OCI-LY1 (cell line): ENCODE measurements around the gene PRG2.

Source experiments
- EZH2 ChIP-seq: fragments of 200-600 bp; sonication (generic), shearing (Covaris generic); IDR thresholded peaks from 2 replicates; pipeline ENCODE4 v1.8.0; 2017; ENCODE audit warnings: borderline replicate concordance, mixed run types, mild to moderate bottlenecking, antibody characterized with exemption, low read length, moderate library complexity, mixed read lengths
- TF ChIP-seq, protein P1 (sequence below): fragments of 200-600 bp; sonication (generic), shearing (Covaris generic); IDR thresholded peaks from 2 replicates; pipeline ENCODE4 v1.5.1; 2017; ENCODE audit warnings: mild to moderate bottlenecking, antibody characterized with exemption, low read length, moderate library complexity, mixed read lengths

GRCh38 chr11:57353852-57354251, 36.6 kb downstream of the PRG2 start:
- TF ChIP-seq, protein P1, sequence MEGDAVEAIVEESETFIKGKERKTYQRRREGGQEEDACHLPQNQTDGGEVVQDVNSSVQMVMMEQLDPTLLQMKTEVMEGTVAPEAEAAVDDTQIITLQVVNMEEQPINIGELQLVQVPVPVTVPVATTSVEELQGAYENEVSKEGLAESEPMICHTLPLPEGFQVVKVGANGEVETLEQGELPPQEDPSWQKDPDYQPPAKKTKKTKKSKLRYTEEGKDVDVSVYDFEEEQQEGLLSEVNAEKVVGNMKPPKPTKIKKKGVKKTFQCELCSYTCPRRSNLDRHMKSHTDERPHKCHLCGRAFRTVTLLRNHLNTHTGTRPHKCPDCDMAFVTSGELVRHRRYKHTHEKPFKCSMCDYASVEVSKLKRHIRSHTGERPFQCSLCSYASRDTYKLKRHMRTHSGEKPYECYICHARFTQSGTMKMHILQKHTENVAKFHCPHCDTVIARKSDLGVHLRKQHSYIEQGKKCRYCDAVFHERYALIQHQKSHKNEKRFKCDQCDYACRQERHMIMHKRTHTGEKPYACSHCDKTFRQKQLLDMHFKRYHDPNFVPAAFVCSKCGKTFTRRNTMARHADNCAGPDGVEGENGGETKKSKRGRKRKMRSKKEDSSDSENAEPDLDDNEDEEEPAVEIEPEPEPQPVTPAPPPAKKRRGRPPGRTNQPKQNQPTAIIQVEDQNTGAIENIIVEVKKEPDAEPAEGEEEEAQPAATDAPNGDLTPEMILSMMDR, result no peak
- TF ChIP-seq EZH2, result no peak
